Spleen (tissue), 11 donors: ENCODE results near the gene ARHGAP45. TPM values are rescaled to one million over a fixed set of nuclear protein-coding genes. Genes with fewer than 3 reads are reported as not detected.

Experiments
- DNase-seq: peaks from one replicate; pipeline ENCODE4 v3.0.0-alpha.2; 2020
- H3K27ac ChIP-seq, 8 donors: fragments of 200-600 bp; sonication (generic) in 7 of 8; 1 replicate in 4 of 8; 2 replicates in 4 of 8; pipeline versions ENCODE4 v1.5.0 to v1.8.0; 2016 to 2021; ENCODE audit warnings: inconsistent platforms in 4 of 8, mild to moderate bottlenecking in 4 of 8, moderate library complexity in 1 of 8
- H3K27me3 ChIP-seq, 7 donors: fragments of 200-600 bp; sonication (generic) in 6 of 7; replicated peaks in 1 of 7; 1 replicate in 4 of 7; 2 replicates in 3 of 7; pipeline versions ENCODE4 v1.5.0 to v1.8.0; 2016 to 2021; ENCODE audit warnings: inconsistent platforms in 3 of 7, mild to moderate bottlenecking in 1 of 7
- H3K36me3 ChIP-seq, 6 donors: fragments of 200-600 bp; sonication (generic) in 5 of 6; 1 replicate in 4 of 6; 2 replicates in 2 of 6; pipeline versions ENCODE4 v1.5.0 to v1.8.0; 2016 to 2021; ENCODE audit warnings: inconsistent platforms in 2 of 6
- H3K4me1 ChIP-seq, 6 donors: fragments of 200-600 bp; sonication (generic) in 5 of 6; 1 replicate in 3 of 6; 2 replicates in 3 of 6; pipeline versions ENCODE4 v1.5.0 to v1.8.0; 2016 to 2021; ENCODE audit warnings: inconsistent platforms in 3 of 6
- H3K4me3 ChIP-seq, 8 donors: fragments of 200-600 bp; sonication (generic) in 7 of 8; 1 replicate in 4 of 8; 2 replicates in 4 of 8; pipeline versions ENCODE4 v1.5.0 to v1.8.0; 2016 to 2021; ENCODE audit warnings: inconsistent platforms in 4 of 8, mild to moderate bottlenecking in 4 of 8, moderate library complexity in 2 of 8
- H3K9me3 ChIP-seq, 8 donors: fragments of 200-600 bp; sonication (generic) in 7 of 8; 1 replicate in 4 of 8; 2 replicates in 4 of 8; pipeline versions ENCODE4 v1.5.0 to v1.8.0; 2016 to 2021; ENCODE audit warnings: inconsistent platforms in 4 of 8
- POLR2A ChIP-seq, 3 donors: fragments of 450-650 bp; IDR thresholded peaks; one replicate each; pipeline ENCODE4 v1.5.1; 2017; ENCODE audit warnings: antibody characterized with exemption in 3 of 3, mild to moderate bottlenecking in 1 of 3
- POLR2AphosphoS5 ChIP-seq, 3 donors: sonication (generic); formaldehyde crosslinking; IDR thresholded peaks; one replicate each; pipeline ENCODE4 v1.5.1; 2017; ENCODE audit warnings: antibody characterized with exemption in 3 of 3
- WGBS, 5 donors: extraction: QIAGEN DNeasy Blood & Tissue Kit in 3 of 5; methylation state at CpG; one replicate each; pipeline versions ENCODE4 v1.1.5 to v1.1.7; 2013 to 2018; 5-methylcytosine and 5-hydroxymethylcytosine counted together
- intact Hi-C: fragments of 100-400 bp; cut with DNase I; formaldehyde crosslinking; loops from one replicate; pipeline ENCODE4 v1.15.0; 2023; ENCODE audit warnings: low total_unique reads
- polyA plus RNA-seq, 3 donors: library from polyadenylated mRNA; stranded (reverse); fragments of 200-250 nt; gene quantifications; one replicate each; pipeline ENCODE4 v1.2.1, GENCODE V29; 2013
- total RNA-seq, 7 donors: library from RNA; depleted of rRNA in 3 of 7; stranded (reverse); fragments of >200 nt in 3 of 7; fragmentation: NEBNext Ultra II Directional in 4 of 7; extraction: Animal tissue kit (Norgen Biotek cat#: 25700) in 4 of 7; gene quantifications; one replicate each; pipeline versions ENCODE4 v1.1.0 to v1.2.1, GENCODE V29; 2016 to 2021
- TF ChIP-seq, protein P1 (sequence below), 11 experiments: fragments of 200-600 bp in 7 of 11; fragments of 450-650 bp in 4 of 11; sonication (generic) in 4 of 11; IDR thresholded peaks in 8 of 11; conservative IDR thresholded peaks in 3 of 11; 1 replicate in 7 of 11; 2 replicates in 4 of 11; pipeline versions ENCODE4 v1.4.0 to v1.8.0; 2016 to 2021; ENCODE audit warnings: antibody characterized with exemption in 11 of 11, inconsistent platforms in 4 of 11, mild to moderate bottlenecking in 1 of 11
- donor health status: healthy with polysubstance abuse.
- donor health status: DM: no; HTN: no; CAD: no; lungs with moderate emphysema.
- donor health status: DM: no; HTN: no; CAD: no.
- donor health status: Bipolar disorder and iron deficiency.
- donor health status: healthy.
- donor health status: DM: no; HTN: no; CAD: no.
- donor health status: DM: yes; HTN: yes; CAD: no.

ARHGAP45 gene
- total and polyA plus RNA-seq, 10 donors = 161 to 356 (median 245) TPM

GRCh38 chr19:1026783-1027649, 40.0 kb upstream of the ARHGAP45 start:
- H3K4me3 ChIP-seq = peak overlapping the region; percentile 71 to 98 (median 92)
- peaks cover 0 to 21% (median 11%) of the 10 kb centered on the region in 7 donors for H3K27me3 ChIP-seq
- H3K4me1 ChIP-seq = peaks cover 23 to 87% (median 55%) of the 10 kb centered on the region in 6 donors
- no peaks in the 10 kb centered on the region for H3K9me3 ChIP-seq
- peak overlapping the region; percentile 90 to 98 (median 96) for H3K27ac ChIP-seq
- peaks cover 0 to 23% (median 12%) of the 10 kb centered on the region in 6 donors for H3K36me3 ChIP-seq
- intact Hi-C loops = loop anchor here (10.0 kb wide), 1 partner anchor 48 kb away; no protein-coding TSS in a partner anchor
- 1 to 3% (median 2%) methylated on average over 23 to 36 of the region's 36 CpGs for WGBS, 5 donors
- TF ChIP-seq, protein P1, sequence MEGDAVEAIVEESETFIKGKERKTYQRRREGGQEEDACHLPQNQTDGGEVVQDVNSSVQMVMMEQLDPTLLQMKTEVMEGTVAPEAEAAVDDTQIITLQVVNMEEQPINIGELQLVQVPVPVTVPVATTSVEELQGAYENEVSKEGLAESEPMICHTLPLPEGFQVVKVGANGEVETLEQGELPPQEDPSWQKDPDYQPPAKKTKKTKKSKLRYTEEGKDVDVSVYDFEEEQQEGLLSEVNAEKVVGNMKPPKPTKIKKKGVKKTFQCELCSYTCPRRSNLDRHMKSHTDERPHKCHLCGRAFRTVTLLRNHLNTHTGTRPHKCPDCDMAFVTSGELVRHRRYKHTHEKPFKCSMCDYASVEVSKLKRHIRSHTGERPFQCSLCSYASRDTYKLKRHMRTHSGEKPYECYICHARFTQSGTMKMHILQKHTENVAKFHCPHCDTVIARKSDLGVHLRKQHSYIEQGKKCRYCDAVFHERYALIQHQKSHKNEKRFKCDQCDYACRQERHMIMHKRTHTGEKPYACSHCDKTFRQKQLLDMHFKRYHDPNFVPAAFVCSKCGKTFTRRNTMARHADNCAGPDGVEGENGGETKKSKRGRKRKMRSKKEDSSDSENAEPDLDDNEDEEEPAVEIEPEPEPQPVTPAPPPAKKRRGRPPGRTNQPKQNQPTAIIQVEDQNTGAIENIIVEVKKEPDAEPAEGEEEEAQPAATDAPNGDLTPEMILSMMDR (IDR thresholded peaks at IDR 0.05 in 8 of 11, conservative IDR thresholded peaks at IDR 0.05 in 3 of 11) = no peak
- no peak for TF ChIP-seq POLR2A (IDR thresholded peaks at IDR 0.05)
- TF ChIP-seq POLR2AphosphoS5 (IDR thresholded peaks at IDR 0.05) = no peak
- DNase-seq = peak; percentile 86

- intact Hi-C loops = loop anchor here (10.0 kb wide), 1 partner anchor 47 kb away; no protein-coding TSS in a partner anchor
- Histone ChIP-seq H3K4me3 (peak overlapping the region; percentile 71 to 98 (median 92)), H3K9me3 (no peaks in the 10 kb centered on the region), H3K27me3 (peaks cover 0 to 21% (median 11%) of the 10 kb centered on the region in 7 donors), H3K4me1 (peaks cover 21 to 87% (median 49%) of the 10 kb centered on the region in 6 donors), H3K36me3 (peaks cover 0 to 30% (median 18%) of the 10 kb centered on the region in 6 donors), H3K27ac (peak overlapping the region; percentile 90 to 98 (median 96))
- no peak for TF ChIP-seq POLR2AphosphoS5 (IDR thresholded peaks at IDR 0.05)
- TF ChIP-seq, protein P1 (IDR thresholded peaks at IDR 0.05 in 8 of 11, conservative IDR thresholded peaks at IDR 0.05 in 3 of 11) = no peak
- TF ChIP-seq POLR2A (IDR thresholded peaks at IDR 0.05) = no peak
- DNase-seq = peak; percentile 88
- 1 to 5% (median 2%) methylated on average over 5 to 16 of the region's 16 CpGs for WGBS, 5 donors
Observed at GRCh38 chr19:1027650-1028061, 39.3 kb upstream of the ARHGAP45 start.

DNA sequence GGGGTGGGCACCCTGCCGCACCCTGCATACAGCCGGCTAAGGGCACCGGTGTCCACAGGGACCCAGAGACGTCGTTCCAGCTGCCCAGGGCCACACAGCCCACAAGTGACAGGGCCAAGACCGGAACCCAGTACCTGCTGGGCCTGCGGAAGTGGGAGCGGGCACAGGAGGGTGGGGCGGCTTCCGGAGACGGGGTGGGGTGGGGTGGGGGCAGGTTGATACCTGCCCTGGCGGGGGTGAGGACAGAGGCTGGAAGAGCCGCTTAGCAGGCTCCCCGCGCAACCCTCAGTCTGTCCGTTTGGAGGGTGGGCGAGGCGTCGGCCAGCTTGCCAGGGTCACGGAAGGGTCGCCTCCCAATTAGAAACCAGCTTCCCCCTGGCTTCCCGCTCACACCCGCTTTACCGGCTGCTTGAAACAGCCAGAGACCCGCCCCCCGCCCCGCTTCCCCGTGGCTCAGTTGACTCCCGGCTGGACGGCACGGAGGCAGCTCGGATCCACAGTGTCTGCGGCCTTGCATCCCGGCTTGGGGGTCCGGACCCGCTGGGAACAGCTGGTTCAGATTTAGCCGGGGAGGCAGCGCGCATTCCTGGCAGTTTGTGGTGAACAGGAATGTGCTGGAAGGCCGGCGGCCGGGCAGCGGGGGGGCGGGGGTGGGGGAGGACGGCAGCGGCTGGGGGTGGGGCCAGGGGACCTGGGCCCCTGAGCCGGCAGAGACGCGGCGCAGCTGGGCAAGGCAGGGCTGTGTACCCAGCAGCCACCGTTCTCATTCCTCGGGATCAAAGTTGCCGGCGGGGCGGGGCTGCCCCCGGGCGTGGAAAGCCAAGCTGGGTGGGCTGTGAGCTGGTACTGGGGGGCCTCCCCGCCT, 38.7 kb upstream of the ARHGAP45 start:
- Histone ChIP-seq H3K27me3 (peaks cover 0 to 21% (median 11%) of the 10 kb centered on the region in 7 donors), H3K27ac (peak overlapping the region; percentile 90 to 98 (median 96)), H3K9me3 (no peaks in the 10 kb centered on the region), H3K36me3 (peaks cover 0 to 36% (median 24%) of the 10 kb centered on the region in 6 donors), H3K4me1 (peaks cover 19 to 87% (median 49%) of the 10 kb centered on the region in 6 donors), H3K4me3 (peak overlapping the region; percentile 71 to 98 (median 92))
- peak; percentile 95 for DNase-seq
- WGBS, 5 donors = 0 to 2% (median 2%) methylated on average over 4 to 58 of the region's 58 CpGs
- TF ChIP-seq POLR2AphosphoS5 (IDR thresholded peaks at IDR 0.05) (peak; percentile 66 to 79 (median 72)), POLR2A (IDR thresholded peaks at IDR 0.05) (no peak)
- intact Hi-C loops = loop anchor here (10.0 kb wide), 1 partner anchor 47 kb away; no protein-coding TSS in a partner anchor

DNA sequence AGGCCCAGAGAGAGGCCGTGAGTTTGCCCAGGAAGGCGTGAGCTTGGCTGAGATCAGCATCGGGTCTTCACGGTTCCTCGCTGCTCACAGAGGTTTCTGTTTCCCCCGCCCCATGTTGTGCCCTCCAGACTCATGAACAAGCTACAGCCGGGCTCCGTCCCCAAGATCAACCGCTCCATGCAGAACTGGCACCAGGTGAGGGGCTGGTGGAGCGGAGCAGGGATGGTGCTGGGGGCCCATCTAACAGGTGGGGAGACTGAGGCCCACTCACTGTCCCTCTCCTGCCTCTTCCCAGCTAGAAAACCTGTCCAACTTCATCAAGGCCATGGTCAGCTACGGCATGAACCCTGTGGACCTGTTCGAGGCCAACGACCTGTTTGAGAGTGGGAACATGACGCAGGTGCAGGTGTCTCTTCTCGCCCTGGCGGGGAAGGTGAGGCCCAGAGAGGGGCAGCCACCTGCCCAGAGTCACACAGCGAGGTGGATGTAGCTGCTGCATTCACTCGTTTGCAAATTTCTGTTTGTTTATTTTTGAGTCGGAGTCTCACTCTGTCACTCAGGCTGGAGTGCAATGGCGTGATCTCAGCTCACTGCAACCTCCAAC, 34.6 kb upstream of the ARHGAP45 start:
- intact Hi-C loops = no loop called here
- no peak for DNase-seq
- no peak for TF ChIP-seq POLR2A (IDR thresholded peaks at IDR 0.05)
- TF ChIP-seq POLR2AphosphoS5 (IDR thresholded peaks at IDR 0.05) = peak in 2 of 3 donors; percentile 17 to 45
- TF ChIP-seq, protein P1 (IDR thresholded peaks at IDR 0.05 in 8 of 11, conservative IDR thresholded peaks at IDR 0.05 in 3 of 11) = no peak
- WGBS, 5 donors = 86 to 92% (median 88%) methylated on average over 20 of the region's 20 CpGs
- Histone ChIP-seq H3K27ac (peak overlapping the region in 1 of 8 donors; percentile 26), H3K36me3 (peaks cover 0 to 64% (median 50%) of the 10 kb centered on the region in 6 donors), H3K27me3 (peaks cover 0 to 6% (median 0%) of the 10 kb centered on the region in 7 donors), H3K9me3 (no peaks in the 10 kb centered on the region), H3K4me3 (no peak overlapping the region), H3K4me1 (peaks cover 15 to 82% (median 45%) of the 10 kb centered on the region in 6 donors)
